Stimulated activated CD8-positive, alpha-beta memory T cell treated with anti-CD3 and anti-CD28 coated beads, Interleukin-7, amount 100 ng/mL, for 4 hours (primary cell): ENCODE data around the gene SATB2.

ENCODE experiments used
- DNase-seq, 2 donors: peaks; one replicate each; pipeline ENCODE4 v3.0.0-alpha.2; 2020; ENCODE audit warnings: low read depth in 2 of 2

Gene SATB2

DNA sequence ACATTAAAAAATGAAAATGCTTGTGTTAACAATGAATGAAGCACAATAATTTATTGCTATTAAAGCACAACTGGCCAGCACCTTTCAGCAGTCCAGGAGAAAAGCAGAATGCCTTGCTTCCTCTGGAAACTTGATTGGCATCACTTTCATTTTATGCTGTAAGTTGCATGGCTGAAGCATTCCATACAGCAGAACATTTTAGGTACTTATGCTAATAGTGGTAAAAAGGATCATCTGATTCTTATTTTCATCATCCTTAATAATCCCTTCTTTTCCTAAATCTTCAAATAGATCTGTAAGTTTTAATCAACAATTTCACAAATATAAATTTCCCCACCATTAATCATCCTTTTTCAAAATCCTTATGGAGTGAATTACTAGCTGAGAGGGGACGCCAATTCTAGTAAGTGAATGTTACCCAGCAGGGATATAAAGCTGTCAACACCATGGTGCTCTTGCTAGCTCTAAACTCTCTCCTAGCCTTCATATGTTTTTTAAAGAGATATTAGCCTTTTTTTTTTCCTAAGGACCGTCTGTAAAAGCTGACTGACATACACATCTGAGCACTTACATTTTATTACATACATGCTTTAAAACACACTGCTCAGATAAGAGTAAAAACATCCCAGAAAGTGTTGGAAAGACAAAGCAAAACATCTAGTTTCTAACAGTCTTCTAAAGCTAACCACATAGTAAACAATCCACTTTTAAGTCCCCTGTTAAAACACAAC, 5.3 kb downstream of the SATB2 start:
- DNase-seq = no peak

DNA sequence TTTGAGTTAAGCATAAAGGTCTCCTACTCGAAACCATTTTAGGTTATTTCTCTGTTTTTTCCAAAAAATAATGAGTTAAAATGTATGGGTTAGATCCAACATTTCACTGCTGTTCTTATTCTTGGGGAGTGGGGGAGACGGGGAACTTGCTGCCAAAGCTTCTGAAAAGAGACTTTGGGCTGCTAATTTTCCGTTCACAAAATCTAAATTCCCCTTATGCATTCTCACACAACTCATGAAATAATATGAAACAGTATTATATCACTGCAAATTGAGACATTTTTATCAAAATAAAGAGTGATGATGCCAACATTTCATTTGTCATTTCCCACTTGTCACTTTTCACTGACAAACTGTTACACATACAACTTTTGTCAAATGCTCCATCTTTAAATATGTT, 7.8 kb downstream of the SATB2 start:
- DNase-seq = no peak

DNA sequence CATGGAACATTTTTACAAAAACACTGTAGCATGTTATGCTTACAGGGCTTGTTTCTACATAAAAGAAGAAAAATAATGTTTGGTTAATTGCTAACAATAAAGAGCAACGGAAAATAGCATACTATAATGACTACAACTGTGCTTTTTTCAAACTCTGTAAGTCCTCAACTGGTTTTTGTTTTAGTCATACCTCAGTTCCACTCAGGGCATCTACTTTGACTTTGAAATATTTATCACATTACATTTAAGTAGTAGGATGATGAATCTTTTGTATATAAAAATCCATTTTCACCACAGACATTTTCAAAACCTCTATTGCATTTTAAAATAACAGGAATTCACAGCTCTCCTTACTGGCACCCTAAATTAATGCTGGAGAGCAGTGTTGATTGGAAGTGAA, 8.3 kb downstream of the SATB2 start:
- no peak for DNase-seq

DNA sequence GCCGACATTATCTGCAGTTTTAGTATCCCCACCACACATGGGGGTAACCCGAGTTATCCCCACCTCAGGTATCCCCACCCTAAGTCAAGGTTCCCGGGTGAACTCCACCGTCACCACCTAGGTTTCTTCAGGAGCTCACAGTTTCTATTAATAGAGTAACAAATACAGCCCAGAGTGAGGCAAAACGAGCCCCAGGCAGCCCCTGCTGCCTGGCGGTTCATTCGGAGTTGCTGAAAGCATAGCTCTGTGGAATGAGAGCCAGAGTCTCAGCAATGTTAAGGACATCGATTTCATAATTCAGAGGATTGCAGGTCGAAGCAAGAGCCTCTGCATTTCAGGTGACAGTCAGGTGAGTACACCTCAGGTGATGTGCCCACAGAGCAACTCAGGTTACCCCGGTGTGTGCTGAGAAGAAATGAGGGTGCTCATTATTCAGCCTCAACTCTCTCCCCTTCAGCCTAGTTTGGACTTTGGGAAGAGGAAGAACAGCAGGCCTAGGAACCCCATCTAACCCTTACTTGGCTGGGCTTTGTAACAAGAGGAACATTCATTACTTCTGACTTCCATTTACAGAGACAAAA, 10.7 kb downstream of the SATB2 start:
- no peak for DNase-seq

DNA sequence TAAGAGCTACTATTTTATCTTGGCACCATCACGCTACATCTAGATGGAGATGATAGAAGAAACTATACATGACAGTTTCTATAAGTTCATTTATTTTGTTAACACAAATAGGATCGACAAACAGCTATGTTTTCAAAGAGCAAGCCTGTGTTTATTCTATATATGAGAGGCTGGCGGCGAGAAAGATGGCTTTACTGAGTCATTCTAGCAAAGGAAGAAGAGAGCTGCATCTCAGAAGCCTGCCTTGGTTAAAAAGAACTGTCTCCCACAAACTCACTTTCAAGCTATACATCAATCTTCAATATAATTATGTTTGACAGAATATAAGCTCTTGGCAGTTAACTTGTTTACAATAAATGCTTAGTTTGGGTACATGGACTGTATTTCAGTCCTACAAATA, 13.0 kb downstream of the SATB2 start:
- no peak for DNase-seq

DNA sequence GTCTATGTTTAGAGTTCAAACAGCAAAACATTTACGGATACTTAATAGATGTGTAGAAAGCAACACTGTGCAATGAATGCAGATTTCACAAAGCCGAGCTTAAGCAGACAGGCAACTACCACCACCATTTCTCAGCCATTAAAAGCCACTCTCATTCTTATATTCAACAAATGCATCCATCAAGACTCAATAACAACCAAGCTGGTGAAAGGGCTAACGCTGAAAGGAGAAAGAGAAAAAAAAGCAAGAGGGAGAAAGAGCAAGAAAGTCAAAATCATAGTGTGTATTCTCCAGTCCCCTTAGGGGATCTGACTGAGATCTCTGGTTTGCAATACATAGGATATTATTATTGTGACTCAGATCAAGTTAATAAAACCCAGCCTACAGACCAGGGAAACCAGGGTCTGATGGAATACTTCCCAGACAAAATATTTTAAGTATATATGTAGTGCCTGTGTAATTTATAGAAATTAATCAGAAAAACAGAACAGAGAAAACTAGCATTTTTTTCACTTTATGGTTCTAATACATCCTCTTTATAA, 14.1 kb downstream of the SATB2 start:
- no peak for DNase-seq

DNA sequence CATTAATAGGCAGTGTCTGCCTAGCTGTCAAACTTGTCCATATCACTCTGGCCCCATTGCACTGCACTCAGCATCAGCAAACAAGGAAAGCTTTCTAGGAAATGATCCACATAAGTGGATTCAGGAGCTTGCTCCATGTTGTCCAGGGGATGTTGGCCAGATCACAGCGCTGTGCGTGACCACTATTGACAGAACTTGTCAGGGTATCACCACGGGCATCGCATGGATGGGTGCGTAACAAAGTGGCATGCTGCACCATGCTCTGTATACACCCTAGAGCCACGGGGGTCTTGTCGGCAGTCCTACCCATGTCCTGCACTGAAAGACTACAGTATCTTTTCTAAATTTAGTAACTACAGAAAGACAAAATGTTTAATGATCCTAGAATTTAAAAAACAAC, 15.6 kb downstream of the SATB2 start:
- no peak for DNase-seq

DNA sequence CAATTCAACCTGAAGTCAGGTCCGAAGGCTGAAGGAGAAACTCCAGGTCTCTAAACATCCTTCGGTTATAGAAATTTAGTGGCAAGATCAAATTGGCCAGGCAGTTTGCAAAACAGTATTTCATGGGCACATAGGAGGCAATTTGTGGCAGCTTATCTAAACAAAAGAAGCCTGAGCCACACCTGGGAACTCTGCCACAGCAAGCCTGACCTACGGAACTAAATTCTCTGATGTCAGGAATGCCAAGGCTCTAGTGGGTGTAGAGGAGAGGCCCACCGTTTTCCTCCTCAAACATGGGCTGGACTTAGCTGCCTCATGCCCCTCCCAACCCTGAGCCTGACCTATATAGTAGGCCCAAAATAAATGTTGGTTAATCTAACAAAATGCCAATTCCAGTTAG, 16.0 kb downstream of the SATB2 start:
- DNase-seq = no peak

DNA sequence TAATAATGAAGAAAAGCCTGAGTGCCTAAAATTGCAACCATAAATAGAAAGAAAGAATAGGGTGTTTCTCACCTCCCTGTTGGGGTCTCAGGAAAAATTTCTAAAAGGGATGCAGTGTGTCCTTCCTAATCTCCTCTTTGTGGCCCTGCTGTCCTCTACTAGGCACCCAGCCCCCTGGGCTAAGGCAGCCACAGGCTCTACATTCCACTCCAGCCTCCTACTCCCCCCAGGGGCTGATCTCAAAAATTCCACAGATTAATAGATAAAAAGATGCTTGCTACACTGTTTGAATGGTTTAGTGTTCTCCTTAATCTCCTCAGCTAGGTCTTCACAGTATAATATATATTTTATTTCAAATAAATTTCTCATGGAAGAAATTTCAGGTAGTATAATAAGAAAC, 17.6 kb downstream of the SATB2 start:
- no peak for DNase-seq

DNA sequence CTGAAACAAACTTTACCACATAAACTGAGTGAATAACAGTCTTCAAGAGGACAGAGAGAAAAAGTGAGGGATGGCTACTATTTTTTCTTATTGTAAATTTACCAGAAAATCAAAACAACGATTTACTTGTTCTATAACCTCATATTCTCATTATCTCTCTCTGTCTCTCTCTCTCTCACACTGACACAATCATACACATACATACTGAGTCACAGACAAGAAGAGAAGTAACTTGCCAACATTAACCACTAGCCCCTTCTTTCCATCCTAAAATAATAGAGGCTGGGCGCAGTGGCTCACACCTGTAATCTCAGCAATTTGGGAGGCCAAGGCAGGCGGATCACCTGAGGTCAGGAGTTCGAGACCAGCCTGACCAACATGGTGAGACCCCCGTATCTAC, 18.2 kb downstream of the SATB2 start:
- no peak for DNase-seq

DNA sequence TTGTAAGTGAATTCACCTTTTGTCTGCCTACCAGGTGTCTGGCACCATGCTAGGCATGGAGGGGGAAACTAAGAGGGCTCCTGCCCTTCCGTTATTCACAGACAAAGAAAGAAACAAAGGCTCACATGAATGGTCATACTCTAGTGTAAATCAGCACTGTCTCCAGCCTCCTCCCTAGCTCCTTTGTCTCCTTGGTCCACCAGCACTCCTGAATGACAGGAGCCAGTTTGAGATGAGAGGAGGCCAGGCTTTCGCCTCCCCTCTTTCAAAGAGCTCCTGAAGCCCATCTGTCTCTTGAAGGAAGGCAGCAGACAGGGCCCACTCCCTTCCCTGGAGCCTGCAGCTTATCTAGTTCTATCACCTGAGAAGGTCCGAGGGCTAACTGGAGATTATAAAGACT, 18.7 kb downstream of the SATB2 start:
- DNase-seq = no peak

DNA sequence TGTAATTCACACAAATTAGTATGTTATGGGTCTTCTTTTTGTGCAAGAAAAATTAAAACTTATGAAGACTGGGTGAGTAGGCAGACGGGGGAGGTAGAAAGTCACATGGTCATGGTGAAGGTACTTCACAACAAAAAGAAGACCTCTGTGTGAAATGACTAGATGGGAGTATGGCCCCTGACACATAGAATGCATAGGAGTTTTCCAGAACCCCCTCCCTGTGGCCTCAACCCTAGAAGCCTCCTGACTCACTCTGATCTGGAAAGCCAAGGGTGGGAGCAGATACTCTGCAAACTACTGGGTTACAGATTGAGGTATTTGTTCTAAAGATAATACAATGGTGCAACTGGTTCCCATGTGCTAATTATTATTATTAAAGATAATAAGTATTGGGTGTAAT, 23.2 kb downstream of the SATB2 start:
- no peak for DNase-seq

DNA sequence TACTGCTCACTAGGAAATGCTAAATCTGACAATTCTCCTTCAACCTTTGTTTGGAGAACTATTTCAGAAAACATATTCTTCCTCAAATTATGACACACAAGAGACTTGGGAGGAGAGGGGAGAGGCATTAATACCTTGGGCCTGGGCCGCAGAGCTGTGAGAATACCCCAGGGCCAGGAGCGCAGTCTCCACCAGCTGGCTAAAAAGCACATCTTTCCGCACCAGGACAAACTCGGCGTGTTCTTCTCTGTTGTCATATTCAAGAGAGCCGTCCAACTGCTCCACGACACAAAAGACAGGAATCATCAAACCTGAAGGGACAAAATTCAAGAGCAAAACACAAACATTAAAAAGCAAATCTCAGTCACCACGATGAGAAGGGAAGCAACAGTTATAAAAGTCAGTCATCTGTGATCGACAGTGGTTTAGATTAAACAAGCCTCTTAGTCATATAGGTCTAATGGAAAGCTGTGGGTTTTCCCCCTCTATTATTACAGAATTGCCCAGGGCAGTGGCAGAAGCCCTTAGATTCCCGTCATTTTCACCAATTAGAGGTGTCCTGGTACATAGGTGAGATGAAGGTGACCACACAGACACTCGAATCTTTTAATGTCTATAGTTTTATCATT, 24.4 kb downstream of the SATB2 start:
- DNase-seq = no peak

DNA sequence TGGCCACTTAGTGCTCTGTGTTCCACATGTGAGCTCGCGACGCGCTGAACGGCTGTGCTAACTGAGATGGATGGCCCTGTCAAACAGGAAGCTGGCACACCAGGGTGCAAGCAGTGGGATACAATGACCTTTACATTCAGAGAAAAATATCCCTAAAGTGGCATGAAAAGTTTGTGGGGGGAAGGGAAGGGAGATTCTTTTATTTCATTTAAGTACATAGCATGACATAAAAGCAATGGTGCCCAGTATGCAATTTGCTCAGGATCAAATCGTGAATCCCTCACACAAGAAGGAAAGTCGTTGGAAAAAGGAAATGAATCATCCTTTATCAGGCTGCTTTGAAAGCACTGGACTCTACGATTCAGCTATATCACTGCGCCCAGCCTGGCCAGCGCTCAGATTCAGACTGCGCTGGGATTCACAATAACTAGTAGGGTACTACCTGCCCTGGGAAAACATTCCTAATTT, 26.0 kb downstream of the SATB2 start:
- no peak for DNase-seq

DNA sequence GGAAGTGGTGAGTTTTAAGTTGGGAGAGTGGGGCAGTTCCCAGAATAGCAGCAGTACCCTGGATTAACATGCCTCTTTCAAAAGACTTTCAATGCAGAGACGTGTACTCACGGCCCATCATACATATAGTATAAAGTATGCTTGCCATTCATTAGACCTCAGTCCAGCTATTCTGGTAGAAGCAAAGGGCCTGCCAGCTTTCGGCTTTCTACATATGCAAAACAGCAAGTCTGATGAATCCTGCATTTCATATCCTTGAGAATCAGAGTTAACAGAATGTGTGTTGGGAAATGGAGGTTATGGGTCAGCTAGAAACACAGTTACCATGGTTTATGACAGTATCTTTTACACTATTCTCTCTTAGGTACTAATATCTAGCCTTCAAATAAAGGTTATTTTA, 27.5 kb downstream of the SATB2 start:
- no peak for DNase-seq

DNA sequence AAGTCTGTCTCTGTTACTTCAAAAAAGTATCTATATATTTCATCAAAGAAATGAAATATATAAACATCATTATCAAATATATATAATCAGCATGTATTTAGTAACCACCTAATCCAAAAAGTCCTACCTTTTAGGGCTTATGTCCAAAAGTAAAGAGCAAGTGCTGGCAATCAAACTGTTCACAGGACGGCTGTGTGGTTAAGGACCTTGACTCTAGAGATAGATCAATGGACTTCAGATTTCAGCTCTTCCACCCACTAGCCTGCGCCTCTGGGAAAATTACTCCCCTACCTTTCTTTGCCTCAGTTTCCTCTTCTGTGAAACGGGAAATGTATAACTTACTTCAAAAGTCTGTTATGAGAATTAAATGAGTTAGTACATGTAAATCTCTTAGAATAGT, 29.4 kb downstream of the SATB2 start:
- DNase-seq = no peak

DNA sequence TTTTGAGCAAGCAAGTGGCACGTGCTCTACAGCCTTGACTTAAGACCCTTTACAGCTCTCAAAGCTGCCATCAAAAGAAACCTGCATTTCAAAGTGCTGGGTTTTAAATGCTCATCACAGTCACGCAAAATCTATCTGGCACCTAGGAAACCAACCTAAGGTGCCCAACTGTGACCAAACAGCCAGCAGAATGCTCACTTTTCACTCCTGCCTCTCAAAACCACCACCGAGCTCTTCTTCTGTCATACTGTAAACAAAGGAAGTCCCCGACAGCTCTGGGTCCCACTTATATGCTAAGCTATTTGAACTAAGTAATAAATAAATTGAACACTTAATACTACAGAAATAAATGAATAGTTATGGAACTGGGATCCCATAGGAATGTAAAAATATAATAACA, 33.6 kb downstream of the SATB2 start:
- DNase-seq = no peak

DNA sequence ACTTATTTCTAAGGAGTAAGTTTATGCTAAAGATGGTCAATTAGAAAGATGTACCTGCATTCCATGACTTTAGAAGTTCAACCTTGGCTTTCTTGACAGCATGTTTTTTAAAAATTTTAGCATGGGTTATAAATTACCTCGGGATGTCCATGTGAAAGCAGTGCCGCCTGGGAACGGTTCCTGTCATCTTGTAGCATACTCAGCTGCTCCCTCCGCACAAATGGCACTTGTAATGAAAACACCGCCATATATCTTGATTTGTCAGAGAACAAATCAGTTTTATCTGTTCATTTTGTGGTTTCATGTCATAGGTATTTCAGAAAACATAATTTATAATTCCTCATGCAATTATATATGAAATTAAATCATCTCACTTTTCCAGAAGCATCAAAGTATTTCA, 38.3 kb downstream of the SATB2 start:
- no peak for DNase-seq

DNA sequence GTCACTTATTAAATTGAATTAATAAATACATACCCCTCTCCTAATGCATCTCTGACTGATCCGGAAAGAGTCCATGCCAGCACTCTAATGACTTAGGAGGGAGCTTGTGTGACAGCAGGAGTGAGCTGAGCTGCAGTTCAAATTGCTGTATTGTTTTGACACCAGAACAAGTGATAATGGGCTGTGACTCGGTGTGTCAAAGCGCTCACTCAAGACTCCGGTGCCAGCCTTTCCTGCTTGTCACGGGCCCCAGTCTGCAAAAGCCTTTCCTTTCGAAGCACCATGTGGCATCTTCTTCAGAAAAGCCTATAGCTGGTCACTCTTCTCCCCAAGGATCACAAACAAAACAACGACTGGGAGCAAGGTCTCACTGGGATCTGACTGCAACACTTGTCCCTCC, 43.3 kb downstream of the SATB2 start:
- DNase-seq = no peak

DNA sequence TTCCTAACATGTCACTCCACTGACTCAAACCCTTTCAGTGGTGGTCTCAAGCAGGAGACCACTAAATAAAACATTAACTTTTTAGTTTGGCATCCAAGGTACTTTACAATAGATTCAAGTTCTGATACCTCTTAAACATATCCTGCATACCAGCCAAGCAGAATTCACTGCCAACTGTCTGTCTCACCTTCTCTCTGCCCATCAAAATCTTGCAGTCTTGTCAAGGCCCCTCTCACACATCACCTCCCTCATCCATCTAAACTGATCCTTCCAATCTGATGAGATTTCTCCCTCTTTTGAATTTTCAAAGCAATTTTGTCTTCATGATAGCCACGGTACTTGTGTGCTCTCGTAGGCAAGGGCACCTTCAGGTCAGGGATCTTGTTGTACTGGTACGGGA, 43.7 kb downstream of the SATB2 start:
- DNase-seq = no peak

DNA sequence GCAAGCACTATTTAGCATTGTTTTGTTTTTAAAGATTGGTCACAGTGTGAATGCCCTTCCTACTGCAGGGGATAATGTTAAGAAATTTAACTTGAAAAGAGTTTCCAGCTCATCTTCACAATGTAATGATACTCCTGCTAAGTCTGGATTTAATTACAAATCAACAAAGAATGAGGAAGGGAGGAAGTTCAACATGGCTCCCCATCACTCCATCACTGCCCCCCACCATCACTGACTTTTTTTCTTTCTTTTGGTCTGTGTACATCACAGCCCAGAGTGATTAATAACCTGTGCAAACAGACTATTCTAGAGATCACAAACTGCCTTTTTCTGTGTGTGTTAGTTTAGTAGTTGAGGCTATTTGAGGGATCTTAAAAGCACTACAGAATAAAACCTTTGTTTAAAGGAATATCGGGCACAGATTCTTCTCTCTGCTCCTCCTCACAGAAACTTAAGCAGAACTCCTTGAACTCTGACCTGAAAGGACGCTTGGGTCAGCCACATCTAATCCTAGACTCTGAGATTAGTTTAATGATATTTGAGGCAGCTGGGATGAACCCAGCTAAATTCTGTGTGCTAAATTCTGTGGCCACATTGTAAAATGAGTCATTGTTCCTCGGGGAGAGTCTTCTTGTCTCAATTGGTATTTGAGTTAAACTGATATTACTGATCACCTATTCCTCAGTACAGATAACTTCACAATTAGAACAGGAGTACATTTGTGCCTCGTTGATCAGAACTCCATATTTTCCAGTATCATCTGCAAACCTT, 47.8 kb downstream of the SATB2 start:
- DNase-seq = no peak

DNA sequence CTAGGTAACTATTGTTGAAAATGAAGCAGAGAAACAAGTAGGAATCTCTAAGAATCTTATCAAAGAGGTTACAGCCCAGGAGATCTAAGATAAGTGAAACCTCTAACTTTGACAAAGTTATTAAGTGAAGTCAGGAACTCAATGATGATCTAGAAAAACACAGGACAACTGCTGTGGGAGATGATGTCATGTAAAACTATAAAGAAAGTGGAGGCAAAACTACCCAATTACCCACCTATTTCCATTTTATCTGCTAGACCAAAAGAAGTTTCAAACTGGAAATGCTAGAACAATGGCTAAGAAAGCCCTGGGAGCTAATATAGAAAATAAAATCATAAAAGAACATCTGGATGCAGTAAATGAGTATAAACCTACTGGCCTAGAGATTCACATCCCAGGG, 50.3 kb downstream of the SATB2 start:
- no peak for DNase-seq
